Activated CD8-positive, alpha-beta memory T cell treated with anti-CD3 and anti-CD28 coated beads, Interleukin-2, amount 10 ng/mL, durations not matched to agents 7 days and 5 days (primary cell): ENCODE data around the gene KRTAP10-3. TPM values are rescaled to one million over a fixed set of nuclear protein-coding genes. Genes with fewer than 3 reads are reported as not detected.
A peak's percentile ranks its signal among the peaks of the same experiment; 100 is the strongest.
"Not testable (repeated sequence)": the region's sequence is repeated elsewhere in the genome, so short reads cannot be mapped to it uniquely, and the experiment has no call there.

ENCODE experiments used
- ATAC-seq: fragments of 150-1000 bp; cut with Tn5 transposase; one replicate; pipeline ENCODE4 v1.10.0; 2021; ENCODE audit warnings: moderate library complexity
- CTCF ChIA-PET: fragments of 350-600 bp; sonication (Branson Sonifier 250); formaldehyde crosslinking; loops from one replicate; lab custom pipeline; 2021; ENCODE audit warnings: antibody characterized with exemption; lab: Charles Lee
- DNase-seq: peaks from one replicate; pipeline ENCODE4 v3.0.0-alpha.2; 2020
- H3K27ac Mint-ChIP-seq: one replicate; pipeline ENCODE4 v1.8.0; 2021; ENCODE audit warnings: mild to moderate bottlenecking, mixed read lengths
- H3K27me3 Mint-ChIP-seq: one replicate; pipeline ENCODE4 v1.8.0; 2021; ENCODE audit warnings: mixed read lengths
- H3K36me3 Mint-ChIP-seq: one replicate; pipeline ENCODE4 v1.8.0; 2021; ENCODE audit warnings: mild to moderate bottlenecking, mixed read lengths
- H3K4me1 Mint-ChIP-seq: one replicate; pipeline ENCODE4 v1.8.0; 2021; ENCODE audit warnings: mixed read lengths
- H3K4me3 Mint-ChIP-seq: one replicate; pipeline ENCODE4 v1.8.0; 2021; ENCODE audit warnings: mild to moderate bottlenecking, moderate library complexity, mixed read lengths
- H3K9me3 Mint-ChIP-seq: one replicate; pipeline ENCODE4 v1.8.0; 2022; ENCODE audit warnings: low read depth, mixed read lengths
- total RNA-seq, 2 experiments: library from RNA; stranded (reverse); gene quantifications; one replicate each; pipeline ENCODE4 v1.2.3, GENCODE V29; 2021

The KRTAP10-3 gene
- total RNA-seq, 2 experiments from 2014 or later = not detected

- Mint-ChIP-seq H3K4me1 (no peaks in the 10 kb centered on the region), H3K4me3 (no peak overlapping the region), H3K27ac (no peak overlapping the region), H3K36me3 (no peaks in the 10 kb centered on the region), H3K27me3 (peaks cover 3% of the 10 kb centered on the region), H3K9me3 (peaks cover 5% of the 10 kb centered on the region)
- ATAC-seq = no peak
- peak; percentile 39 for DNase-seq
- CTCF ChIA-PET = no interaction called here
Observed at GRCh38 chr21:44571844-44572782, 13.5 kb upstream of the KRTAP10-3 start.

GRCh38 chr21:44571296-44571695 is 12.7 kb upstream of the KRTAP10-3 start:
- no peak overlapping the region for H3K4me3 Mint-ChIP-seq
- H3K36me3 Mint-ChIP-seq = no peaks in the 10 kb centered on the region
- H3K9me3 Mint-ChIP-seq = peaks cover 2% of the 10 kb centered on the region
- peaks cover 3% of the 10 kb centered on the region for H3K27me3 Mint-ChIP-seq
- DNase-seq (peak; percentile 16), ATAC-seq (no peak)
- CTCF ChIA-PET = no interaction called here
- H3K27ac Mint-ChIP-seq = no peak overlapping the region
- no peaks in the 10 kb centered on the region for H3K4me1 Mint-ChIP-seq

DNA sequence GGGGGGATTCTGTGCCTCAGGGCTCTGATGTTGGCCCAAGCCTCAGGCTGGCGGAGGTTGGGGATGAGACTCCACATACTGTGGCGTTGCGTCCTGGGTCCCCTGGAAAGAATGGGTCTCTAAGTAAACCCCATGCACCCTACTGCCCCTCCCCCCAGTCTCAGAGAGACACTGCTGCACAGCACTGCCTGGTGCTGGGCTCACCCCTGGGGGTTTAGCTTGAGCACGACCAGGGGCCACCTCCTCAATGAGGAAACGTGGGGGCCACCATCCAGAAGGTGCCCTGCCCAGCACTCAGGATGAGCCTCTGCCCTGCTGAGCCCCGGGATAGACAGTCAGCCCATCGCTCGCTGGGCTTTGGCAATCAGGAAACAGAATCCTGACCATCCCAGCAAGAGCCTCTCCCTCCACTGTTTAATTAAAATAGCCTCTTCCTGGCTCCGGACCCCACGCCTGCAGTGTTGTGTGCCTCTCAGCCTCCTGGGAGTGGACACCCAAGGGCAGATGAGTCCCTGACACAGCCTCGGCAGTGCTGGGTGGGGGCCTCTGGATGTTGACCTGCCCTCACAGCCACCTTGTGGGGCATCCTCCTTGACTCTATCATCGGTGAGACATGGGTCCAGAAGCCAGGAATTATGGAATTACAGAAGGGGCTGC is 11.4 kb upstream of the KRTAP10-3 start:
- CTCF ChIA-PET = no interaction called here
- Mint-ChIP-seq H3K4me1 (peaks cover 6% of the 10 kb centered on the region), H3K27ac (no peak overlapping the region), H3K9me3 (no peaks in the 10 kb centered on the region), H3K4me3 (no peak overlapping the region), H3K27me3 (peaks cover 3% of the 10 kb centered on the region), H3K36me3 (no peaks in the 10 kb centered on the region)
- no peak for ATAC-seq
- DNase-seq = peak; percentile 34

GRCh38 chr21:44568667-44569556 is 10.3 kb upstream of the KRTAP10-3 start:
- no peak overlapping the region for H3K4me3 Mint-ChIP-seq
- no peaks in the 10 kb centered on the region for H3K27me3 Mint-ChIP-seq
- CTCF ChIA-PET = no interaction called here
- H3K4me1 Mint-ChIP-seq = peaks cover 12% of the 10 kb centered on the region
- no peaks in the 10 kb centered on the region for H3K9me3 Mint-ChIP-seq
- DNase-seq = peak; percentile 34
- no peak for ATAC-seq
- H3K27ac Mint-ChIP-seq = peak overlapping the region; percentile 42
- H3K36me3 Mint-ChIP-seq = peaks cover under 1% of the 10 kb centered on the region

DNA sequence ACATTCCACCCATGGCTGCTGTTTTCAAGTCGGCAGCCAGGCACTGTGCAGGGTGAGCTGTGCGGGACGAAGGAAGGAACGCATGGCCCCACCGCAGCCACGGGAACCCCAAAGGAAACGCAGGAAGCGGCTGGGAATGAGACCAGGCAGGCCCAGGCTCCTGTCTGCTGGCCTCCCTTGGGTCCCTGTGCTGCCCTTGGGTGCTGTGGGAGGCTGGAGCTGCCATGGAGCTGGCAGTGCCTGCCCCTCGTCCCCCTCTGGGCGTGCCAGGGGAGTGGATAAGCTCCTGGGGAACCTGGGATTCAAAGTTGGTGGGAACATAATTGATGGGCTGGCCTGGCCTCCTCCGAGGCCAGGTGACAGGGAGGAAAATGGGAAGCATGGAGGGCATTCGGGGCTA is 9.7 kb upstream of the KRTAP10-3 start:
- no peak for ATAC-seq
- DNase-seq = peak; percentile 31
- H3K4me3 Mint-ChIP-seq = no peak overlapping the region
- CTCF ChIA-PET = no interaction called here
- H3K36me3 Mint-ChIP-seq = peaks cover 3% of the 10 kb centered on the region
- no peaks in the 10 kb centered on the region for H3K9me3 Mint-ChIP-seq
- H3K27ac Mint-ChIP-seq = no peak overlapping the region
- H3K4me1 Mint-ChIP-seq = peaks cover 12% of the 10 kb centered on the region
- H3K27me3 Mint-ChIP-seq = no peaks in the 10 kb centered on the region

GRCh38 chr21:44567481-44568171 is 9.0 kb upstream of the KRTAP10-3 start:
- ATAC-seq = no peak
- H3K4me1 Mint-ChIP-seq = peaks cover 12% of the 10 kb centered on the region

DNA sequence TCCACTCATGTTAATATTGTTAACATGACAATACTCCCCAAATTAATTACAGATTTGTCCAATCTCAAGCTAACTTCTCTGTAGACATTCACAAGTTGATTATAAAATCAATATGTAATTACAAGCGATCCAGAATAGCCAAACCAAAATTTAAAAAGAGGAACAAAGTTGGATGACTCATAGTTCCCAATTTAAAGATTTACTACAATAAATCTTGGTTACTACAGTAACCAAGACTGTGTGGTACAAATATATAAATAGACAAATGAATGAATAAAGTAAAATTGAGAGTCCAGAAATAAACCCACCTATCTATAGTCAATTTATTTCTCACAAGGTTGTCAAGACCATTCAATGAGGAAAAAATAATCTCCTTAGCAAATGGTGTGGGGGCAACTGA is 7.8 kb upstream of the KRTAP10-3 start:
- Mint-ChIP-seq H3K9me3 (no peaks in the 10 kb centered on the region), H3K27me3 (peaks cover 5% of the 10 kb centered on the region), H3K36me3 (peaks cover 9% of the 10 kb centered on the region), H3K4me3 (no peak overlapping the region), H3K4me1 (peaks cover 12% of the 10 kb centered on the region), H3K27ac (no peak overlapping the region)
- CTCF ChIA-PET = no interaction called here
- ATAC-seq (no peak), DNase-seq (no peak)

More at GRCh38 chr21:44567481-44568171, 9.0 kb upstream of the KRTAP10-3 start:
- Mint-ChIP-seq H3K27me3 (peaks cover under 1% of the 10 kb centered on the region), H3K36me3 (peaks cover 4% of the 10 kb centered on the region), H3K9me3 (no peaks in the 10 kb centered on the region), H3K4me3 (no peak overlapping the region), H3K27ac (no peak overlapping the region)
- no peak for DNase-seq
- CTCF ChIA-PET = no interaction called here

DNA sequence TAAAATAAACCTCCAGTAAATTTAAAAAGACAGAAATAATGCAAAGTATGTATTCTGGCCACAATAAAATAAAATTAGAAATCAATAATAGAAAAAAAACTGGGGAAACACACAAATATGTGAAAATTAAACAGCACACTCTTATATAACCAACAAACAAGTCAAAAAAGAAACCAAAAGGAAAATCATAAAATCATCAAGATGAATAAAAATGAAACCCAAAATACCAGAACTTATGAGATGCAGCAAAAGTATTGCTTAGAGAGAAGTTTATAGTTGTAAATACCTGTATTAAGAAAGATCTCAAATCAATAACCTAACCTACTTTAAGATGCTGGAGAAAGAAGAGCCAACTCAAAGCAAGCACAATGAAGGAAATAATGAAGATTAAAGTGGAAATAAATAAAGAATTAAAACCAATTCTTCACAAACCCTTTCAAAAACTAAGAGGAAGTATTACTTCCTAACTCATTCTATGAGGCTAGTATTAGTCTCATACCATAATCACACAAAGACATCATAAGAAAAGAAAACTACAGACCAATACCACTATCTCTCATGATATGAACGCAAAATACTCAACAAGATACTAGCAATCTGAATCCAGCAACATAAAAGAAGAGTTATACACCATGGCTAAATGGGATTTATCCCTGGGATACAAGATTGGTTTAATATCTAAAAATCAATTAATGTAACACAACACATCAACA is 6.4 kb upstream of the KRTAP10-3 start:
- Mint-ChIP-seq H3K4me1 (peaks cover 12% of the 10 kb centered on the region), H3K36me3 (peaks cover 9% of the 10 kb centered on the region), H3K9me3 (peaks cover under 1% of the 10 kb centered on the region), H3K4me3 (peak overlapping the region; percentile 44), H3K27me3 (peaks cover 17% of the 10 kb centered on the region), H3K27ac (peak overlapping the region; percentile 84)
- CTCF ChIA-PET = no interaction called here
- ATAC-seq = peak; percentile 67
- DNase-seq = no peak

DNA sequence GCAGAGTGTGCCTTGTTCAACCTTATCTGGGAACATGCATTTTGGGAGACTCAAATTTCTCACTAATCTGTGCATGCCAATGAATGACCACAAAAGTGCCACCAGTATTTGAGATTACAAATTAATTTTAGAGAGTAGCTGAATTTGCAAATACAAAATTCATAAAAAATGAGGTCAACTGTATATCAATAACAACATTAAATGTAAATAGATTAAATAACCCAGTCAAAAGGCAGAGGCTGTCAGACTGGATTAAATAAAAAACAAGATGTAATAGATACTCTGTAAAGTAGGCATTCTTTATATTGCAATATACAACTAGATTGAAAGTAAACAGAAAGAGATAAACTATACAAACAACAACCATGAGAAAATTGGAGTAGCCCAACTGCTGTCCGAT is 5.5 kb upstream of the KRTAP10-3 start:
- Mint-ChIP-seq H3K36me3 (peaks cover 10% of the 10 kb centered on the region), H3K27me3 (peaks cover 17% of the 10 kb centered on the region), H3K9me3 (peaks cover 2% of the 10 kb centered on the region), H3K4me3 (no peak overlapping the region), H3K4me1 (peaks cover 12% of the 10 kb centered on the region), H3K27ac (no peak overlapping the region)
- ATAC-seq = no peak
- no peak for DNase-seq
- CTCF ChIA-PET = no interaction called here

DNA sequence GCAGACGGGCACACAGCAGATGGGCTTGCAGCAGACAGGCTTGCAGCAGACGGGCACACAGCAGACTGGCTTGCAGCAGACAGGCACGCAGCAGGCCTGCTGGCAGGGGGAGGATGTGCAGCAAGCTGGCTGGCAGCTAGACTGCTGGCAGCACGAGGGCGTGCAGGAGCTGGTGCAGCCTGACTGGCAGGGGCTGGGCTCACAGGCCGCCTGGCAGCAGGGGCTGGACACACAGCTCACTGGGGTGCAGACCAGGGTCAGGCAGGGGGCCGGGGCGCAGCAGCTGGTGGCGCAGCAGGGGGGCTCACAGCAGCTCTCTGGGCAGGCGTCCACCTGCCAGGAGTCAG is 293 bp downstream of the KRTAP10-3 start:
- H3K4me3 Mint-ChIP-seq, H3K4me1 Mint-ChIP-seq, CTCF ChIA-PET, H3K27ac Mint-ChIP-seq, H3K9me3 Mint-ChIP-seq, H3K36me3 Mint-ChIP-seq, ATAC-seq: not testable (repeated sequence)
- peak; percentile 15 for DNase-seq
- H3K27me3 Mint-ChIP-seq = peaks cover 17% of the 10 kb centered on the region

DNA sequence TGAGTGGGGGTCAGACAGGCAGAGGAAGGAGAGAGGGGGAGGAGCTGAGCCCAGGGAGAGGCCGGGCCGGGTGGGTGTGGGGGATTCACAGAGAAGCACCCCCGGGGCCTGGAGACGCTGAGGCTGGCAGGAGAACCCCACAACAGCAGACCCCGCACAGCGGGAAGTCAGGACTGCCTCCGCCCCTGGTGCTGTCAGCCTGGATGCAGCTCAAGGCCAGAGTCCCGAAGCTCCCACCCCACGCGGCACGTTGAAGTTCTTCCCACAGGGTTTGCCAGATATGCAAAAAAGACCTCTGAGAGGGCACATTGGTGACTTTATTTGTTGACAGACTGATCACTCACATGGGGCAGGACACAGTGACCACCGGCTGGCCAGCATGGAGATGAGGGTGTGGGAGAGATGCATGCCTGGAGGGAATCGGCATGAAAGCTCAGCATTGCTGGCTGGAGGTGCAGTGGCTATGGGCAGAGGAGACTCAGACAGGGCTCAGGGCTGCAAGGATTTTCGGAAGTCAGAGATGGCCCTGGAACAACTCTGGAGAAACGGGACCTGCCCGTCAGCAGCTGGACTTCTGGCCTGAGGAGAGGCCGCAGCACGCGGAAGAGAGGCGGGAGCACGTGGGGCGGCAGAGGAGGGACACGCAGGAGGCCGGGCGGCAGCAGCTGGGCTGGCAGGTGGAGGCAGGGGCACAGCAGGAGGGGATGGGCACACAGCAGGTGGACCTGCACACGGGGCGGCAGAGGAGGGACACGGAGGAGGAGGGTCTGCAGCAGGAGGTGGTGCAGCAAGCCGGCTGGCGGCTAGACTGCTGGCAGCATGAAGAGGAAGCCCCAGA is 885 bp downstream of the KRTAP10-3 start:
- Mint-ChIP-seq H3K4me3 (no peak overlapping the region), H3K4me1 (no peaks in the 10 kb centered on the region), H3K36me3 (peaks cover 6% of the 10 kb centered on the region), H3K9me3 (peaks cover 2% of the 10 kb centered on the region), H3K27ac (no peak overlapping the region), H3K27me3 (peaks cover 17% of the 10 kb centered on the region)
- ATAC-seq = no peak
- CTCF ChIA-PET = no interaction called here
- peak; percentile 25 for DNase-seq

DNA sequence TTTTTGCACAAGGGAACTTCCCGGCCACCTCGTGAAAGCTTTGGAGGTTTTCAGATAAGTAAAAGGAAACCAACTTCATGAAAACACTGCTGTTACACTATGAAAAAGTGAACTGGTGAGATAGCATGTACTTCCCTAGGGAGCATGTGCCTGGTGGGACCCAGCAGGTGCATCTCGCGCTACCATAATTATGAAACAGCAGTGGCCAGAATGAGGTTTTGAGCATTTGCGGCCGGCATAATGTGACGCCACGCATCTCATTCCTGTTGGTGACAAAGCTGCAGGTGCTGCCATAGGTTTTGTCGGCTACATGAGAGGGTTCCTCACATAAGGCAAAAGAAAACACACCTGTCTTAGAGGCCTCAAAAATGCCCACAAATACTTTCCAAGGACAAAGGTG is 1.7 kb downstream of the KRTAP10-3 start:
- H3K27ac Mint-ChIP-seq = no peak overlapping the region
- DNase-seq = peak; percentile 21
- ATAC-seq = no peak
- peaks cover 2% of the 10 kb centered on the region for H3K9me3 Mint-ChIP-seq
- no peak overlapping the region for H3K4me3 Mint-ChIP-seq
- H3K27me3 Mint-ChIP-seq = peaks cover 13% of the 10 kb centered on the region
- peaks cover 2% of the 10 kb centered on the region for H3K36me3 Mint-ChIP-seq
- no peaks in the 10 kb centered on the region for H3K4me1 Mint-ChIP-seq
- CTCF ChIA-PET = no interaction called here
